Measurements from ENCODE around the gene PLCL1.

PLCL1 gene

GRCh38 chr2:197929886-197930227 is 125.5 kb downstream of the PLCL1 start:
- no peak for DNase-seq

- no peak for DNase-seq
These were observed 126.3 kb downstream of the PLCL1 start for GRCh38 chr2:197930570-197931278.

- DNase-seq, result no peak
These were observed 127.4 kb downstream of the PLCL1 start for GRCh38 chr2:197931661-197932312.

- DNase-seq, result no peak
These were observed 128.0 kb downstream of the PLCL1 start for GRCh38 chr2:197932374-197932773.

- no peak for DNase-seq
These were observed 130.0 kb downstream of the PLCL1 start for GRCh38 chr2:197934261-197934933.

GRCh38 chr2:197934934-197935289 is 130.5 kb downstream of the PLCL1 start:
- no peak for DNase-seq

- DNase-seq, result no peak
These were observed 133.4 kb downstream of the PLCL1 start for GRCh38 chr2:197937814-197938213.

GRCh38 chr2:197938555-197938954 is 134.2 kb downstream of the PLCL1 start:
- no peak for DNase-seq

- DNase-seq, result no peak
These were observed 135.4 kb downstream of the PLCL1 start for GRCh38 chr2:197939787-197940186.

GRCh38 chr2:197940382-197940781 is 136.0 kb downstream of the PLCL1 start:
- no peak for DNase-seq

- DNase-seq, result no peak
These were observed 137.3 kb downstream of the PLCL1 start for GRCh38 chr2:197941715-197942114.

- DNase-seq, result no peak
These were observed 139.3 kb downstream of the PLCL1 start for GRCh38 chr2:197943731-197944130.

- no peak for DNase-seq
These were observed 140.2 kb downstream of the PLCL1 start for GRCh38 chr2:197944416-197945096.

- DNase-seq, result no peak
These were observed 142.2 kb downstream of the PLCL1 start for GRCh38 chr2:197946562-197946961.

- no peak for DNase-seq
These were observed 142.9 kb downstream of the PLCL1 start for GRCh38 chr2:197947219-197947757.

GRCh38 chr2:197949224-197949623 is 144.8 kb downstream of the PLCL1 start:
- no peak for DNase-seq

GRCh38 chr2:197950006-197950405 is 145.6 kb downstream of the PLCL1 start:
- no peak for DNase-seq

- no peak for DNase-seq
These were observed 146.3 kb downstream of the PLCL1 start for GRCh38 chr2:197950724-197951123.

GRCh38 chr2:197952540-197953202 is 148.3 kb downstream of the PLCL1 start:
- DNase-seq, result peak in 1 of 2 donors; percentile 3

- no peak for DNase-seq
These were observed 149.9 kb downstream of the PLCL1 start for GRCh38 chr2:197954328-197954727.

- DNase-seq, result no peak
These were observed 154.3 kb downstream of the PLCL1 start for GRCh38 chr2:197958592-197959150.

GRCh38 chr2:197959383-197959782 is 155.0 kb downstream of the PLCL1 start:
- DNase-seq, result no peak

- no peak for DNase-seq
These were observed 156.4 kb downstream of the PLCL1 start for GRCh38 chr2:197960786-197961185.

Data from stimulated activated CD4-positive, alpha-beta T cell treated with anti-CD3 and anti-CD28 coated beads, Interleukin-2, amount 100 ng/mL, for 48 hours (primary cell).